Fibroblast of lung (primary cell): ENCODE results near the gene HEMK1.

Experiments used
- CTCF ChIP-seq, 2 donors: IDR thresholded peaks in 1 of 2; conservative IDR thresholded peaks in 1 of 2; 1 replicate in 1 of 2; 2 replicates in 1 of 2; pipeline ENCODE4 v1.5.1; 2011 to 2012; ENCODE audit warnings: low read length in 2 of 2, control low read depth in 1 of 2, inconsistent platforms in 1 of 2, low read depth in 1 of 2, mild to moderate bottlenecking in 1 of 2
- EZH2 ChIP-seq: IDR thresholded peaks from 2 replicates; pipeline ENCODE4 v1.5.1; 2012; ENCODE audit warnings: low read length, control low read depth, mild to moderate bottlenecking; ENCODE audit errors: missing control alignments

DNA sequence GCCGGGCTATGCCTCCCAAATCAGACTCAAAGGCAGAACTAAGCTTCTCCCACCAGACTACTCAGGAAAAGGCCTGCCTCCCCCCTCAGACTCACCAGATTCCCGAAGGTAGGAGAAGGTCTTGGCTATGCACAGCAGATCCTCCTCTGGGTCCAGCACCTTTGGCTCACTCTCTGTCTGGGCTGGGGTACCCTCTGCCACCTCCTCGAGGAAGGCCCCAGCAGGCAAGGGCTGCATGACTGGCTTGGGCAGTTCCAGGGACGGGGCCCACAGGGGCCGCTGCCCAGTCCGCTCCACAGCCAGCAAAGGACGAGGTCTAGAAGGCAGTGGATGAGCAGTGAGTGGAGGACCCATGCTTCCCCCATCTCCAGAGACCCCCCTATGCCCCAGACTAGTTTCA is 39.0 kb downstream of the HEMK1 start:
- no peak for TF ChIP-seq CTCF (conservative IDR thresholded peaks at IDR 0.05 in 1 of 2, IDR thresholded peaks at IDR 0.05 in 1 of 2; ENCODE audit: low read depth in 1 of 2, low read length in 2 of 2)
- no peak for TF ChIP-seq EZH2
